A172 (cell line): ENCODE measurements around the gene MRAP. TPM values are rescaled to one million over a fixed set of nuclear protein-coding genes. Genes with fewer than 3 reads are reported as not detected.

Experiments
- DNase-seq: peaks from one replicate; pipeline ENCODE4 v3.0.0-alpha.2; 2015; ENCODE audit warnings: low spot score
- total RNA-seq: library from RNA; depleted of rRNA; stranded (reverse); fragments of >200 nt; shearing (Covaris generic); gene quantifications from 2 replicates; pipeline ENCODE4 v1.2.3, GENCODE V29; 2014; rRNA removed

The MRAP gene
- total RNA-seq, 1 experiment from 2014 or later: not detected

GRCh38 chr21:32348604-32349332, 50.1 kb downstream of the MRAP start:
- no peak for DNase-seq

GRCh38 chr21:32349333-32349944, 50.8 kb downstream of the MRAP start:
- no peak for DNase-seq

GRCh38 chr21:32350211-32350980, 51.7 kb downstream of the MRAP start:
- DNase-seq: no peak

GRCh38 chr21:32350981-32351380, 52.3 kb downstream of the MRAP start:
- DNase-seq: no peak

DNA sequence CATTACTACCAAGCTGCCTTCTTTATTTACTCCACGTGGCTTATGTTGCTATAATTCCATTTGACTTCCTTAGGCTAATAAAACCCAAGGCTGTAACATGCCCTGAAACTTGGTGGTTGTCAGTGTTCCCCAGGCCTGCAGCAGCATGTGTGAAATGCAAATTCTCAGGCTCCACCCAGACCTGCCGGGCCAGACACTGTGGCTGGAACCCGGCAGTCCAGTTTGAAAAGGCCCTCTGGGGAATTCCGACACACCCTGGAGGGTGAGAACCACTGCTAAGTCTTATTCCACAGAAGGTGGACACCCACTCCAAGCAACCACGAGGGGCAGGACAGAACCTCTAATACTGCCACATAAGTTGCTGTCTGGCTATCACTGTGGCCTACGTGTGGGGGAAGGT, 52.8 kb downstream of the MRAP start:
- DNase-seq: no peak

DNA sequence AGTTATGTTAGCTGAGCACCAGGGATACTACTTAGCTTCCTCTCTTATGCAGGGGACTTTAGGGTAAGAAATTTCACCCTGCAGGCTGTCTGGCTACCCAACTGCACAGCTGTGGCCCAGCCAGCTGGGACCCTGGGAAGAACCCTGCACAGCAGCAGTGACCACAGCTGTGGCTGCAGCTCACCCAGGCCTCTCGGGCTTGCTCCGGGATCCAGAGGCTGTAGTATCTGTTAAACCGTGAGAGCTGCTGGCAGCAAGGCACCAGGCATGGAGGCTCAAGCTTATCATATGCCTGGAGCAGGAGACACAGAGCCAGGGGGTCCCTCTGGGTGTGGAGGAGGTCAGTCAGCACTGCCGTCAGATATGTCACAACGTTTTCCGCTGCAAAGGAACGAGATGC, 53.9 kb downstream of the MRAP start:
- no peak for DNase-seq

- DNase-seq: no peak
These were observed 54.5 kb downstream of the MRAP start for GRCh38 chr21:32353002-32353711.

DNA sequence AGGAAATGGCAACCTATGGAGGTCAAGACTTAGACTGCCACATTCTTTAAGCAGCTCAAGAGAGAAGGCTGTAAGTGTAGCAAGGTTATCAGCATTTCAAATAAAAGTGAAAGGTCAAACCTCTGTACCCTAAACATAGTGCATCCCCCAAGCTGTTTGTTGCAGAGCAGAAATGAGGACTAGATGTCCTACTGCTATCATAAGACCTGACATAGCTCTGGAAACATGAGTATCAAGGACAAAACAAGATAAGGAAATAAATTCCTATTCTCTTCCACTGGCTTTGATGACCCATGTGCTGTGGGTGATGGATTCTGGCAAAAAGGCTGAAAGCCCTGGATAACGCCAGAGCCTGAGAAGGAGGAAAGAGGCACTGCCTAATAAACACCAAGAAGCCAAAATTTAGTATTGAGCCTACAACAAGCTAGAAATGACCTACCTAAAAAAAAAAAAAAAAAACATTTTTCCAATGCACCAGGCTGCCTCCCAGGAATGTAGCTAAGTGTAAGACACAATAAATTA, 58.3 kb downstream of the MRAP start:
- no peak for DNase-seq

DNA sequence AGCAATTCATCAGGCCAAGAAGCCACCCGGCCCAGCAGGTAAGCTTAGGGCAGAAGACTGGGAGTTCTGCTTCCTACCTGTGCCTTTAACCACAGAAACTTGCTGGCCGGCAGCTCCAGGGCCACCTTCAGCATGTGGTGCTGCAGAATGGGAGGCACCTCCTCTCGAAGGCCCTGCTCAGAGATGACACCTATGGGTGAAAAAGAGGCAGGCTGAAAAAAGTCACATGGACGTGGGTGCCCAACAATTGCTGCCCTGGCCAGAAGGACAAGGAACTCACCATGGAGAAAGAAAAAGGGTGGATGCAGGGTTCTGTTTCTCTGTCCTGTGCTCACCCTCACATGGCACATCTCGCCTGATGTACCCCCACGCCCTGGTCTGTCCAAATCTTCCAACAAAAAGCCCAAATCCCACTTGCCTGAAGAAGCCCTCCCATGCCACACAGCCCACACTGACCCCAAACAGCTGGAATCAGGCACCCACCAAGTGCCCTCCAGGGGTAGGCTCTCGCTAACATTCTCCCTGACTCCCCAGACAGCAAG, 61.1 kb downstream of the MRAP start:
- peak; percentile 43 for DNase-seq

- DNase-seq: no peak
These were observed 61.8 kb downstream of the MRAP start for GRCh38 chr21:32360401-32360975.

Other genes starting within 250 kb of the MRAP start
- gene MIS18A, start 19.8 kb upstream of the MRAP start, total RNA-seq: 60.3 and 62.5 TPM in 2 replicates
- 16.7 and 20.9 TPM in 2 replicates for gene URB1, start 94.2 kb downstream of the MRAP start, total RNA-seq
- gene EVA1C, start 113.9 kb downstream of the MRAP start, total RNA-seq: 1.1 and 2.5 TPM in 2 replicates